H1 (cell line): ENCODE results near the gene DHX32. TPM values are rescaled to one million over a fixed set of nuclear protein-coding genes. Genes with fewer than 3 reads are reported as not detected.

Experiments
- ATF3 ChIP-seq: IDR thresholded peaks from 2 replicates; pipeline ENCODE4 v1.6.1; 2011; ENCODE audit warnings: low read depth, mild to moderate bottlenecking, low read length; ENCODE audit not compliant: insufficient read depth
- BACH1 ChIP-seq: IDR thresholded peaks from 2 replicates; pipeline ENCODE4 v1.6.1; 2012; ENCODE audit warnings: low read length, improper control_type of control experiment
- BCL11A ChIP-seq, 2 experiments: IDR thresholded peaks; one replicate each; pipeline ENCODE4 v1.6.1; 2011; ENCODE audit warnings: low read depth in 2 of 2, low read length in 2 of 2, mild to moderate bottlenecking in 2 of 2
- CEBPB ChIP-seq: IDR thresholded peaks from 2 replicates; pipeline ENCODE4 v1.6.1; 2012; ENCODE audit warnings: low read depth, low read length
- CHD7 ChIP-seq: fragments of 300-600 bp; sonication (generic); IDR thresholded peaks from 2 replicates; pipeline ENCODE4 v1.7.1; 2012; ENCODE audit warnings: low read length, moderate library complexity, mild to moderate bottlenecking, inconsistent platforms; ENCODE audit not compliant: insufficient replicate concordance
- EGR1 ChIP-seq: IDR thresholded peaks from 2 replicates; pipeline ENCODE4 v1.6.1; 2011; ENCODE audit warnings: low read depth, low read length, borderline replicate concordance
- MAX ChIP-seq: IDR thresholded peaks from 2 replicates; pipeline ENCODE4 v1.6.1; 2012; ENCODE audit warnings: inconsistent platforms
- POU5F1 ChIP-seq: IDR thresholded peaks from 2 replicates; pipeline ENCODE4 v1.6.1; 2011; ENCODE audit warnings: low read depth, mild to moderate bottlenecking, low read length, moderate library complexity
- TBP ChIP-seq: IDR thresholded peaks from 2 replicates; pipeline ENCODE4 v1.6.1; 2011; ENCODE audit warnings: low read depth, low read length, improper control_type of control experiment
- USF2 ChIP-seq: IDR thresholded peaks from 2 replicates; pipeline ENCODE4 v1.6.1; 2011; ENCODE audit warnings: low read length, improper control_type of control experiment
- polyA plus RNA-seq, 7 experiments: library from polyadenylated mRNA; depleted of rRNA in 3 of 7; stranded (reverse) in 5 of 7; unstranded in 2 of 7; fragments of >200 nt in 5 of 7; fragments of 200-250 nt in 2 of 7; gene quantifications; 1 replicate in 5 of 7; 2 replicates in 1 of 7; 4 replicates in 1 of 7; pipeline versions ENCODE4 v1.2.1 to v1.2.3, GENCODE V29; 2011 to 2013; ENCODE audit warnings: missing spikeins in 2 of 7, mixed read lengths in 2 of 7
- total RNA-seq: library from RNA; stranded (reverse); fragmentation: NEBNext Ultra II Directional; extraction: Animal tissue kit (Norgen Biotek cat#: 25700); gene quantifications from 2 replicates; pipeline ENCODE4 v1.2.1, GENCODE V29; 2021

Gene DHX32
- total and polyA plus RNA-seq, 2 of the 8 experiments (the other 6 are each of a cell fraction or from before 2014, with no cell fraction given): 12.4 to 15.8 TPM

GRCh38 chr10:125881192-125881591, at the start of gene DHX32 (continued):
- peak; percentile 83 for TF ChIP-seq USF2
- peak; percentile 32; the same call in 1 of the 2 replicates for TF ChIP-seq POU5F1
- TF ChIP-seq CHD7: peak; percentile 49
- peak; percentile 56; the same call in 1 of the 2 replicates for TF ChIP-seq TBP
- peak; percentile 91 for TF ChIP-seq MAX
- TF ChIP-seq ATF3: 0 out of 2 replicates have a peak, but pooled peaks have one; percentile 10
- TF ChIP-seq CEBPB: no peak
- no peak for TF ChIP-seq BACH1
- TF ChIP-seq EGR1: no peak
- TF ChIP-seq BCL11A (IDR thresholded peaks at IDR 0.05; ENCODE audit: low read depth in 2 of 2, low read length in 2 of 2): peak in 1 of 2 experiments; percentile 42
